Measurements from ENCODE around the gene DOK1.

DOK1 gene

DNA sequence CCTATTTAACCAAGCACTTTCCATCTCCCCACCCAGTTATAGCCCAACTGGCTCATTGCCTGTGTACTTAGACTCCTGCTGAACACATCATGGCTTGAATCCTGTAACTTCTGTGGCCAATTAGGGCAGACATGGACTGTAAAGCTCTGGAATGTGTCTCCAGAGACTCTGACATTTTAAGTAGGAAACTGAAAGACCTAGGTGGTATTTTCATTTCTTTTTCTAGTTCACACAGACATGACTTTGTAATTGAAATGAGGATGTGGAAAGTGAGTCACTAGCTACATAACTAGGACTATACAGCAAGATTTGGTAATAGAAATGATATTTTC, 12.2 kb downstream of the DOK1 start:
- Histone ChIP-seq H3K9me3 (no peaks in the 10 kb centered on the region), H3K4me3 (no peak overlapping the region), H3K4me1 (peaks cover 14% of the 10 kb centered on the region), H3K36me3 (no peaks in the 10 kb centered on the region), H3K27me3 (no peaks in the 10 kb centered on the region), H3K9ac (no peak overlapping the region), H3K27ac (no peak overlapping the region), H3K4me2 (no peak overlapping the region), H4K20me1 (no peaks in the 10 kb centered on the region)
- no peak for TF ChIP-seq Cebpa-rat (IDR thresholded peaks at IDR 0.05)

DNA sequence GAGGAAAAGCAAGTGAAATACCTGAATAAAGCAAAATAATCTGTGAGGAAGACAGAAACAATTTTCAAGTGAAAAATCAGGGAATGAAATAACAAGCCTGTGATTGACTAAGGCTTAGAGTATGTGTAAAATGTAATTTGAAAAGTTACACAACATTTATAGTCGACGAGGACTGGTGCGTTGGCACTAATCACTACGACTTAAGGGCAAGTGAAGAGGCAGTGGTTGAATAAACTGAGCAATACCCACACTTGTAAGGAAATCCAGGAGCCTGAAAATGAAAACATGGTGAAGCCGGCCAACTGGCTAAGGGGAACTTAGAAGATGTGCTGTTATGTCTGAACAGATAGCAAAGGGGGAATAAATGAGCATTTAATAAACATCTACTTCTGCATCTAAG, 13.4 kb downstream of the DOK1 start:
- TF ChIP-seq Cebpa-rat (IDR thresholded peaks at IDR 0.05): no peak
- H3K27ac ChIP-seq: no peak overlapping the region
- no peaks in the 10 kb centered on the region for H3K36me3 ChIP-seq
- no peak overlapping the region for H3K4me3 ChIP-seq
- H3K4me2 ChIP-seq: no peak overlapping the region
- H4K20me1 ChIP-seq: no peaks in the 10 kb centered on the region
- 0 out of 2 replicates have a peak, but pooled peaks cover under 1% of the 10 kb centered on the region for H3K9me3 ChIP-seq
- no peaks in the 10 kb centered on the region for H3K27me3 ChIP-seq
- H3K9ac ChIP-seq: no peak overlapping the region
- H3K4me1 ChIP-seq: peaks cover 9% of the 10 kb centered on the region

DNA sequence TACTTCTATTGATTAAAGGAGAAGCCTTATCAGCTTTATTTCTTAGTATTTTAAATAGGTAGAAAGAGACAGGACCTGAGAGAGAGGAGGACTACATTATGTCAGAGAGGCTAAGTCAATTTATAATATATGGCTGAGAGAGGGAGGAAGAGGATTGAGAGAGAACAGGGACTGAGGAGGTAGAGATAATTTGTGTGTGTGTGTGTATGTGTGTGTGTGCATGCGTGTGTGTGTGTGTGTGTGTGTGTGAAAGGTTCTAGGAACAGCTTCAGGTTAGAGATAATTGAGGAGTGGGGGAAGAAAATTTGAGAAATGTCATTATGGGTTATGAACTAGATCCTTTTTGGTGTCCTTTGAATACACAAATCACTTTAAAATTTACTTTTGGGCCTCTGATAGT, 15.2 kb downstream of the DOK1 start:
- Histone ChIP-seq H3K36me3 (no peaks in the 10 kb centered on the region), H3K27me3 (no peaks in the 10 kb centered on the region), H3K4me3 (no peak overlapping the region), H3K27ac (no peak overlapping the region), H3K9me3 (0 out of 2 replicates have a peak, but pooled peaks cover 3% of the 10 kb centered on the region), H3K9ac (no peak overlapping the region), H3K4me1 (peaks cover 25% of the 10 kb centered on the region), H4K20me1 (no peaks in the 10 kb centered on the region), H3K4me2 (no peak overlapping the region)
- TF ChIP-seq Cebpa-rat (IDR thresholded peaks at IDR 0.05): no peak

DNA sequence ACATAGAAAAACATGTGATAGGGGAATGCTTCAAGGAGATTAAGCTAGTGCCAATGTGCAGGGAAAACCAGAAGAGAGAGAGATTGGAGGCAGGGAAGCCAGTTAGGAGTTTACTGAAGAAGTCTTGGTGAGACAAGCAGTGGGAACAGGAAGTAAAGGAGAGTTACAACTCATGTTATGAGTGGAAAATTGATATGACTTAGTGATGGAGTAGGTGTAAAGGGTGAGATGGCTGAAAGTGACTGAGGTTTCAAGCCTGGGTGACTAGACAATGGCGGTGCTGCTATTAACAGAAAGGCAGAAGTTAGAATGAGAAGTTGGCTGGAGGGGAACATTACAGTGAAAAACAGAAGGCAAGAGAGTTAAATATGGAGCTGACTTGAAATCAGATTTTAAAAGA, 16.5 kb downstream of the DOK1 start:
- Histone ChIP-seq H4K20me1 (no peaks in the 10 kb centered on the region), H3K9ac (no peak overlapping the region), H3K36me3 (no peaks in the 10 kb centered on the region), H3K27ac (no peak overlapping the region), H3K9me3 (0 out of 2 replicates have a peak, but pooled peaks cover 3% of the 10 kb centered on the region), H3K4me2 (peak overlapping the region; percentile 20), H3K27me3 (no peaks in the 10 kb centered on the region), H3K4me3 (no peak overlapping the region), H3K4me1 (peaks cover 26% of the 10 kb centered on the region)
- no peak for TF ChIP-seq Cebpa-rat (IDR thresholded peaks at IDR 0.05)

DNA sequence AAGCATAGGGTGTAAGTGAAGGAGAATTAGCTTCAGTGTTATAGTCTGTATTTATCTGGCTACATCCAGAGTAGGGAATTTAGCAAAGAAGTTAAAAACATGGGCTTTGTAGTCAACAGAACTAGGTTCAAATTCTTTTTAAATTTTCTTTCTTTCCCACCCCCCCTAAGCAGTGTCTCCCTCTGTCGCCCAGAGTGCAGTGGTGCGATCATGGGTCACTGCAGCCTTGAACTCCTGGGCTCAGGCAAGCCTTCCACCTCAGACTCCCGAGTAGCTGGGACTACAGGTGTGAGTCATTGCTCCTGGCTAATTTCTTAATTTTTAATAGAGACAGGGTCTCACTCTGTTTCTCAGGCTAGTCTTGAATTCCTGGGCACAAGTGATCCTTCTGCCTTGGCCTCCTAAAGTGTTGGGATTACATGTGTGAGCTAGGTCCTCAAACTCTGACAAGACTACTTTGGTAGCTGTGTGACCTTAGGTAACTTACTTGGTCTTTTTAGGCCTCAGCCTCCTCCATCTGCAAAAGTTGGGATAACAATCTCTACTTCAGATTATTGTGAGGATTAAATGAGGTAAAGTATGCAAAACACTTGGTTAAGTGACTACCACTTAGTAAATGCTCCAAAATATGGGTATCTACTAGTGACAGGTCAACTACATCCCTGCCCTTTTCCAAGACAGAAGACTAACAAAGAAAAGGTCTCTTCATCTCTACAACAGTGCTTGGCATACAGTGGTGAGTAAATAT, 17.8 kb downstream of the DOK1 start:
- H3K27ac ChIP-seq: no peak overlapping the region
- no peaks in the 10 kb centered on the region for H3K27me3 ChIP-seq
- H3K9ac ChIP-seq: no peak overlapping the region
- no peak overlapping the region for H3K4me2 ChIP-seq
- H3K36me3 ChIP-seq: no peaks in the 10 kb centered on the region
- H3K4me3 ChIP-seq: no peak overlapping the region
- no peaks in the 10 kb centered on the region for H4K20me1 ChIP-seq
- peaks cover 36% of the 10 kb centered on the region for H3K4me1 ChIP-seq
- TF ChIP-seq Cebpa-rat (IDR thresholded peaks at IDR 0.05): no peak
- 0 out of 2 replicates have a peak, but pooled peaks cover 3% of the 10 kb centered on the region for H3K9me3 ChIP-seq

DNA sequence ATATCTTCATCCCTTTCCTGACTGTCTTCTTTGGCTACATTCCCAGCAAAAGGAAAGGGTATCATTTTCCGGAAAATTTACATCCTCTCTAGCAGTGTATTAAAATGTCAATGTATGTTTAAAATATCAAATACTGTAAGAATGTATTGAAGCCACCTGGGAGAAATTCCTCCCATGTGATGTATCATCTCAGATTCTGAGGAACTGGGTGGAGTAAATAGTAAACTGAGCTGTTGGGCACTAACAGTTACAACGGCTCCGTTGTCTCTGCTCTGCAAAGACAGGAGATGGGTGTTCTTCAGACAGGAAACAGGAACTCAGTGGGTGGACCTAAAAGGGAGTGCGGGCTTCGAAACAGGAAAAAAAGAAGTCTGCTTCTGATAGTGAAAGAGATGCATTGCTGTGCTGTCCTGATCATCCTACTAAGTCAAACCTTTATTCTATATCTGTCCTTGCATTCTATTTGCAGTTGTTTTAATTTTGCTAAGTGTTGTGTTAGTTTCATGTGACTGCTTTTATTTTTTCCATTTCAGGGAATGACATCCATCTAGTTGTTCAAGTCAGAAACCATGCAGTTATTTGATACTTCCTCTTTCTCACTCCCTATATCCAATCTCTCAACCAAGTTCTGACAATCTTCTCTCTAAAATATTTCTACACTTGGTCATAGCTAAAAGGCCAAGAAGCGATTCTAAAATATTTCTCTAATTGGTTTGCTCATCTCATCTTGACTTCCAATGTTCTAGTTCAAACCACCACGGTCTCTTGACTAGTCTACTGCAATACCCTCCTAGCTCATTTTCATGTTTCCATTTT, 19.4 kb downstream of the DOK1 start:
- H3K9me3 ChIP-seq: 0 out of 2 replicates have a peak, but pooled peaks cover 3% of the 10 kb centered on the region
- H3K27ac ChIP-seq: peak overlapping the region; percentile 54
- no peak overlapping the region for H3K9ac ChIP-seq
- H3K4me3 ChIP-seq: peak overlapping the region; percentile 14; the same call in 1 of the 2 replicates
- no peak for TF ChIP-seq Cebpa-rat (IDR thresholded peaks at IDR 0.05)
- H3K36me3 ChIP-seq: no peaks in the 10 kb centered on the region
- peak overlapping the region; percentile 66 for H3K4me2 ChIP-seq
- peaks cover 42% of the 10 kb centered on the region for H3K4me1 ChIP-seq
- no peaks in the 10 kb centered on the region for H3K27me3 ChIP-seq
- H4K20me1 ChIP-seq: no peaks in the 10 kb centered on the region

DNA sequence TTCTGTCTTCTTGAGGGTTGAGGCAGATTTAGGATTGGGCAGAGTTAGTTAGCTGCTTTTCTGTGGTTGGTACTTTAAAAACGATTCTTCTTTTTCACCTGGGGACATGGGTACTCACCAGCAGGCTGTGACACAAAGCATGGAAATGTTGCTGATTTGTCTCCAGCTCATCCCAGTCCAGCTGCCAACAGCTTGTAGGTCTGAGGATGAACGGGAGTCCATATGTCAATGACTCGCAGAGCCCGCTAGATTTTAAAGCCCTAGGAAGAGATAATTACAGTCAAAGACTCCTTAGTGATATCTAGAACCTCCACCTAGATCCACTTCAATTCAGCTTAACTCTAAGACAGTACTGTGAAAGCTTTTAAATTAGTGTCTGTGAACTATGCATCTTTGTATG, 20.8 kb downstream of the DOK1 start:
- Histone ChIP-seq H4K20me1 (no peaks in the 10 kb centered on the region), H3K9ac (no peak overlapping the region), H3K4me3 (no peak overlapping the region), H3K27ac (no peak overlapping the region), H3K27me3 (no peaks in the 10 kb centered on the region), H3K4me1 (peaks cover 42% of the 10 kb centered on the region), H3K36me3 (no peaks in the 10 kb centered on the region), H3K9me3 (0 out of 2 replicates have a peak, but pooled peaks cover 3% of the 10 kb centered on the region), H3K4me2 (no peak overlapping the region)
- TF ChIP-seq Cebpa-rat (IDR thresholded peaks at IDR 0.05): no peak

DNA sequence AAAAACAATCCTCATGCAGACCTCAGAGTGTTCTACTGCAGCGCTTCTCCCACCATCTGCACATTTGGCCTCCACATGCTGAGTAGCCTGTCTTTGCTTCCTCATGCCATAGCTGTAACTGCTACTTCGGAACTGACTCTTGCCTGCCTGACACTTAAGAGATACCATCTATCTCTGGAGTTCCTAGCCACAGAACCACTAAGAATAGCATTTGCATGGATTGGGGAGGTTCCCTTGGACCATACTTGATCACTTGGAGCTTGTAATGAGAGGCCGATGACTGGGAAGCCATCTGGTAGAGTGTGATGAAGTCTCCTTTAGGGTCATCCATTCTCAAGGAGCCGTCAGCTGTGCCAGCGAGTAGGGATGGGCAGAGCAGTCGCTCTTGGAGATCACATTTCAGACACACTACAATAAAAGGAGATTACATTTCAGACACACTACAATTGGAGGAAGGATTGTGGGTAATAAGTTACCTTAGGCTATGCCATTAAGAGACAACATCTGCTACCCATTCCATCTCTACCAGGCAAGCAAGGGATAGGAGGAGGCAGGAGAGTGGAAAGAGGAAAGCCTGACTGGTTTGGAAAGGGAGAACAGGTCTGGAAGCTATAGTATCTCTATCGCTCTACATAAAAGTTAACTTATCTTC, 21.8 kb downstream of the DOK1 start:
- peaks cover 36% of the 10 kb centered on the region for H3K4me1 ChIP-seq
- H3K4me3 ChIP-seq: no peak overlapping the region
- no peaks in the 10 kb centered on the region for H3K27me3 ChIP-seq
- no peaks in the 10 kb centered on the region for H4K20me1 ChIP-seq
- no peak overlapping the region for H3K9ac ChIP-seq
- H3K36me3 ChIP-seq: no peaks in the 10 kb centered on the region
- TF ChIP-seq Cebpa-rat (IDR thresholded peaks at IDR 0.05): no peak
- 0 out of 2 replicates have a peak overlapping the region, but pooled peaks have one; percentile 23 for H3K4me2 ChIP-seq
- H3K9me3 ChIP-seq: 0 out of 2 replicates have a peak, but pooled peaks cover 3% of the 10 kb centered on the region
- no peak overlapping the region for H3K27ac ChIP-seq

DNA sequence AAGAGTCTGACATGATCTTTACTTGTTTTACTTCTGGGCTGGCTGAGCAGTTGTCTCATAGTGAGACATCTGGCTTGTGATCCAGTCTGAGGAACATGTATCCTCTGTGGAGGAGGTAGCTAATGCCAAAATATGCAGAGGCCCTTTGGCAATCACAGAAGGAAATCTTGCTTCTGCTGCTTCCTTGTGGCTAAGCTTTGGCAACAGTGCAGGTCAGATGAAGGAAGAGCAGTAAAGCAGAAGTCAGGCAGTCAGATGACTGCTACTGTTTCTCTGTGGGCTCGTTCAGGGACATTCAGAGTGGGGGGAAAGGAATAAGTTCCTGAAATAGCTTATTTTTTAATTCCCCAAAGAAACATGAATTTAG, 22.3 kb downstream of the DOK1 start:
- Histone ChIP-seq H3K4me1 (peaks cover 32% of the 10 kb centered on the region), H3K27me3 (no peaks in the 10 kb centered on the region), H3K9ac (no peak overlapping the region), H3K36me3 (no peaks in the 10 kb centered on the region), H3K27ac (no peak overlapping the region), H3K4me3 (no peak overlapping the region), H3K9me3 (0 out of 2 replicates have a peak, but pooled peaks cover 3% of the 10 kb centered on the region), H4K20me1 (no peaks in the 10 kb centered on the region), H3K4me2 (peak overlapping the region; percentile 23; the same call in 1 of the 2 replicates)
- TF ChIP-seq Cebpa-rat (IDR thresholded peaks at IDR 0.05): no peak
